DOHH2 (cell line): ENCODE data around the gene PCGF6.

ENCODE experiments used
- CTCF ChIP-seq: fragments of 200-600 bp; sonication (generic); IDR thresholded peaks from one replicate; pipeline ENCODE4 v1.5.1; 2014; ENCODE audit warnings: antibody characterized with exemption, mild to moderate bottlenecking, low read depth, low read length; ENCODE audit not compliant: poor library complexity, severe bottlenecking
- EZH2phosphoT487 ChIP-seq: fragments of 200-600 bp; sonication (generic); IDR thresholded peaks from 2 replicates; pipeline ENCODE4 v1.6.1; 2017; ENCODE audit warnings: borderline replicate concordance, mild to moderate bottlenecking, antibody characterized with exemption, low read length, moderate library complexity, mixed read lengths

GRCh38 chr10:103276251-103276895 is 74.6 kb downstream of the PCGF6 start:
- TF ChIP-seq CTCF: no peak
- TF ChIP-seq EZH2phosphoT487: no peak
